ENCODE results near the gene WDR53.
"Not testable (repeated sequence)": the region's sequence is repeated elsewhere in the genome, so short reads cannot be mapped to it uniquely, and the experiment has no call there.

WDR53 gene

GRCh38 chr3:196558476-196558875 is 9.9 kb downstream of the WDR53 start:
- no peak for DNase-seq (ENCODE audit: low read depth)

DNA sequence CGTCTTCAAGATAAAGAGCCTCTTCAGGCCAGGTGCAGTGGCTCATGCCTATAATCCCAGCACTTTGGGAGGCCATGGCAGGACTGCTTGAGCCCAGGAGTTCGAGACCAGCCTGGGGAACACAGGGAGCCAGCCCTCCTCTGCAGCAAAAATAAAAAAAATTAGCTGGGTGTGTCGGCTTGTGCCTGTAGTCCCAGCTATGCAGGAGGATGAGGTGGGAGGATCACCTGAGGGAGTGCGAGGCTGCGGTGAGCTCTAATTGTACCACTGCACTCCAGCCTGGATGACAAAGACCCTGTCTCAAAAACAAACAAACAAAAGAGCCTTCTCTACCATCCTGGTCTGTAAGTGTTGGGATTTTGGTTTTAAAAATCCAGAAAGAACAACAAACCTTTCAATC is 11.1 kb downstream of the WDR53 start:
- DNase-seq (ENCODE audit: low read depth), result no peak

DNA sequence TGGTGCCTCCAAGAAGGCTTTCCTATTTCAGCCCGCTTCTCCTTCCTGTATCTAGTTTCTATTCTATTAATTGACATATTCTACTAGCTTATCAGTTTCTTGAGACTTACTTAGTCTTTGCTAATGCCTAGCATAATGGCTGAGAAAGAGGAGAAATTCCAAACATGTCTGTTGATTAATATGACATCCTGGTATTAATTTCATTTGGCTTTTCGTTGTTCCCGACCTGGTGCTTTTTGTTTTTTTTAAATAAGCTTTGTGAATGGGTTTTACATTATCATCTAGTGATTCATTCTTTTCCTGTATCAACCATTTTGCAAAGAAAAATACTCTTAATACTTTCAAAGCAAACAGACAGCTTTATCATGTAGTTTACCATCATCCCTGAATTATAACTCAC is 13.1 kb downstream of the WDR53 start:
- no peak for DNase-seq (ENCODE audit: low read depth)

DNA sequence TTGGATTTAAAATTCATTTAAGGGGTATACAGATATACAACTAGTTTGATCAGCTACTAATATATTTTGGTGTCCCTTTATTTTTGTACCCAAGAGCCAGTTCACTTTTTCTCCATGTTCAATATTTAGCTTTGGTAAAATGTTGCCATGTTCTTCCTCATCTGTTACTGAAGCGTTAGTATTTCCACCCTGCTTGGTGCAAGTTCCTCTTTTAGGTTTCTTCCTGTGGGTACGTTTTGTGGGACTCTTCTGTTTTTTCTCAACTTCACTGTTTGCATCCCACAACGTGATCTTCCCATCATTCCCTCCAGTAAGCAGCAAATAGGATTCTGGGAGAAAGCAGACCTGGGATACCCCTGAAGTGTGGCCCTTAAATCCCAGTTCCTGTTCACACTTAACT is 14.1 kb downstream of the WDR53 start:
- DNase-seq (ENCODE audit: low read depth), result no peak

- no peak for DNase-seq (ENCODE audit: low read depth)
Measured at GRCh38 chr3:196553551-196553950, 14.8 kb downstream of the WDR53 start.

DNA sequence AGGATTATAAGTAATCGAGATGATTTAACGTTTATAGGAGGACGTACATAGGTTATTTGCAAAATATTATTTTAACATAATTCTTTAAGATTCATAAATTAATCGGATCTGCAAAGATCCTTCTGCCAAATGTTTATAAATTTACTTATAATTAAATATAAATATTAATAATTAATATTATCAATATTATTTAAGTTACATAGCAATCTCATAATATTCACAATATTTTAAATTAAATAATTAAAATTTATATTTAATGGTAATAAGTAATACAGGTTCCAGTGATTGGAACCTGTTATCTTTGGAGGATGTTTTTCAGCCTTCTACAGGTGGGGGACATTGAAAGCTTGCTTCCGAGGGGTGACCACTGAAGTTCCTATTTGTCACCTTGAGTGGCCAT is 16.1 kb downstream of the WDR53 start:
- no peak for DNase-seq (ENCODE audit: low read depth)

DNA sequence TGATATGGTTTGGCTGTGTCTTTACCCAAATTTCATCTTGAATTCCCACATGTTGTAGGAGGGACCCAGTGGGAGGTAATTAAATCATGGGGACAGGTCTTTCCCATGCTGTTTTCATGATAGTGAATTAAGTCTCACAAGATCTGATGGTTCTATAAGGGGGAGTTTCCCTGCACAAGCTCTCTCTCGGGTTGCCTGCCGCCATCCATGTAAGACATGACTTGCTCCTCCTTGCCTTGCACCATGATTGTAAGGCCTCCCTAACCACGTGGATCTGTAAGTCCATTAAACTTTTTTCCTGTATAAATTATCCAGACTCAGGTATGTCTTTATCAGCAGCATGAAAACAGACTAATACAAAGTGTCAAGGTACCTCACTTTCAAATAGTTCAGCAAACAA is 18.2 kb downstream of the WDR53 start:
- not testable (repeated sequence) for DNase-seq (ENCODE audit: low read depth)

DNA sequence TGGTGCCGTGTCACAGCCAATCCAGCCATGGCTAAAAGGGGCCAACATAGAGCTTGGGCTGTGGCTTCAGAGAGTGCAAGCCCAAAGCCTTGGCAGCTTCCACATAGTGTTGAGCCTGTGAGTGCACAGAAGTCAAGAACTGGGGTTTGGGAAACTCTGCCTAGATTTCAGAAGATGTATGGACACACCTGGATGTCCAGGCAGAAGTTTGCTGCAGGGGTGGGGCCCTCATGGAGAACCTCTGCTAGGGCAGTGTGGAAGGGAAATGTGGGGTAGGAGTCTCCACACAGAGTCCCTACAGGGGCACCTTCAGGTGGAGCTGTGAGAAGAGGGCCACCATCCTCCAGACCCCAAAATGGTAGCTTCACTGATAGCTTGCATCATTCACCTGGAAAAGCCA is 19.0 kb downstream of the WDR53 start:
- DNase-seq (ENCODE audit: low read depth), result not testable (repeated sequence)

DNA sequence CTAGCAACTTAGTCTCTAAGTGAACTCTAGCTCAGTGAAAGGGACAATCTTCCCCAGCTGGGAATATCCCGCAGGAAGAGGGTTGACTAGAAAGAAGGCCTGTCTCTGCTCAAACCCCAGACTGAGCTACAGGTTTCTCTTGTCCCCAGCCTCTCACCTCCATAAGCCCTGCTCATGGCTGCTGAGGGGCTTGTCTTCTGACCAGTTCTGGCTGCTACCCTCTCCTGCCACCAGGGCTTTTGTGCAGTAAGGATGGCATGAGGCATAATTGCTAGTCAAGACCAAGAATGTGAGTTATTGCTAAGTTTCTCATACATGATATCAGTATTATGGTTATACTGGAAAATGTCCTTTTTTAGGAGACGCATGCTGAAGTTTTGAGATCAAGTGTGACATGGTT is 21.3 kb downstream of the WDR53 start:
- DNase-seq (ENCODE audit: low read depth), result no peak

GRCh38 chr3:196546537-196546936 is 21.8 kb downstream of the WDR53 start:
- no peak for DNase-seq (ENCODE audit: low read depth)

GRCh38 chr3:196544491-196544992 is 23.8 kb downstream of the WDR53 start:
- DNase-seq (ENCODE audit: low read depth), result no peak

- DNase-seq (ENCODE audit: low read depth), result no peak
Measured at GRCh38 chr3:196541684-196542445, 26.5 kb downstream of the WDR53 start.

- DNase-seq (ENCODE audit: low read depth), result peak; percentile 44
Measured at GRCh38 chr3:196537319-196537984, 30.9 kb downstream of the WDR53 start.

DNA sequence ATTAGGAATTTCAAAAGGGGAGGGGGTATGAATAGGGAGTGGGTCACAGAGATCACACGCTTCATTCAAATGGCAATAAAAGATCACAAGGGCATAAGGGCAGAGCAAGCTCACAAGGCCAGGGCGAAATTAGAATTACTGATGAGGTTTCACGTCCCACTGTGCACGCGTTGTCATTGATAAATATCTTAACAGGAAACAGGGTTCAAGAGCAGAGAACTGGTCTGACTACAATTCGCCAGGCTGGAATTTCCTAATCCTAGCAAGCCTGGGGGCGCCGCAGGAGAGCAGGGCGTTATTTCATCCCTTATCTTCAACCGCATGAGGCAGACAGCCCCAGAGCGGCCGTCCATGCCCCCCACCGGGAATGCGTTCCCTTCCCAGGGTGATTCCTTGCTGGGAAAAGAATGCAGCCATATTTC is 35.1 kb downstream of the WDR53 start:
- DNase-seq (ENCODE audit: low read depth), result no peak

GRCh38 chr3:196531418-196531817 is 36.9 kb downstream of the WDR53 start:
- no peak for DNase-seq (ENCODE audit: low read depth)

DNA sequence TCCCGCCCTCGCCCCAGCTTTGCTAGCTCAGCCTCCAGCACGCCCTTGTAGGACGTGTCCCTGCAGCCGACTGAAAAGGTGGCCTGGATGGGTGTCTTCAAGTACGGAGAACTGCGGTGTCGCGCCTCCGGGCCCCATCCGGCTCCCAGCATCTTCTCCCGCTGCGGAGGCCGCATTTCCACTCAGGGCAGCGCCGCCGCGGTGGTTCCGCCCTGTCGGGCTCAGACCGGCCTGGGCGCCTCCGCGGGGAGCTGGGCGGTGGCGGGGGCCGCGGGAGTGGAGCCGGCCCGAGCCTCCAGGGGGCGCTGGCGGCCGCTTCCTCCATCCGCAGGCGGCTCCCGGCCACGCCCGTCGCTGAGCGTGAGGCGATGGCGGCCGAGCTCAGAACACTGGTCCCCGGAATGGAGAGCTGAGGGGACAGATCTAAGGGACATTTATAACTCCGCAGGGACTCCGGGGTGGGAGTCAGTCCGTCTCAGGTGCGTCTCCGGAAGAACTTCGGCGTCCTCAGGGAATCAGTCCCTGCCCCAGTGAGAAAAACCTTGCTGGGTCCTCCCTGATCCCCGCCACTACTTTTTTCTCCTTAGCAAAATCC is 39.6 kb downstream of the WDR53 start:
- peak; percentile 63 for DNase-seq (ENCODE audit: low read depth)

DNA sequence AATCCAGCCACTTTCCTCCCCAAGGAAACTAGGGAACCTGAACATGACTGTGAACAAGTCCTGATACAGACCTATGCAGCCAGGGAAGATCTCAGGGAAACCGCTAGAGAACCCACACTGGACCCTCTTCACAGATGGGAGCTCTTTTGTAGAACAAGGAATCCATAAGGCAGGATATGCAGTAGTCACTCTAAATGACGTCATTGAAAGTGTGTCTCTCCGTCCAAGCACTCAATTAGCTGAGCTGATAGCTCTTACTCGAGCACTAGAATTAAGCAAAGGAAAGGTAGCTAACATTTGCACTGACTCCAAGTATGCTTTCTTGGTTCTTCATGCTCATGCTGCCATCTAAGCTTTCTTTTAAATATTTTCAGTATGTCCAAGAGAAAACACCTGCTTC is 43.2 kb downstream of the WDR53 start:
- no peak for DNase-seq (ENCODE audit: low read depth)

DNA sequence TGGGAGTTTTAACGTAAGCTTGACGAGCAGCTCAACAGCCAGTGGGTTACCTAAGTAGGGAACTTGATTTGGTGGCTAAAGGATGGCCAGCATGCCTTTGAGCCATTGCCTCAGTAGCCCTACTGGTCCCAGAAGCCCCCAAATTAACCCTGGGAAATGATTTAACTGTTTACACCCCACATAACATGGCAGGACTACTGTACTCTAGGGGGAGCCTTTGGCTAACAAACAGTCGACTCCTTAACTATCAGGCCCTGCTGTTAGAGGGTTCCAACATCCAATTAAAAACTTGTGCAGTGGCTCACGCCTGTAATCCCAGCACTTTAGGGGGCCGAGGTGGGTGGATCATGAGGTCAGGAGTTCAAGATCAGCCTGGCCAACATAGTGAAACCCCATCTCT is 43.8 kb downstream of the WDR53 start:
- DNase-seq (ENCODE audit: low read depth), result no peak

DNA sequence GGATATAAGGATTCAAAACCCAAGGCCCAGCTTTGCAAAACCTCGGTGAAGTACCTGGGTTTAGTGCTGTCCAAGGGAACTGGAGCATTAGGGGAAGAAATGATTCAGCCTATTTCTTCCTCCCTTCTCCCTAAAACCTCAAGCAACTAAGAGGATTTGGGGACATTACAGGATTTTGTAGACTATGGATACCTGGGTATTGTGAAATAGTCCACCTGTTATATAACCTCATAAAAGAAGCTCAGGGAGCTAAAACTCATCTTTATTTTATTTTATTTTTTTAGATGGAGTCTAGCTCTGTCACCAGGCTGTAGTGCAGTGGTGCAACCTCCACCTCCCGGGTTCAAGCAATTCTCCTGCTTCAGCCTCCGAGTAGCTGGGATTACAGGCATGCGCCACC is 44.5 kb downstream of the WDR53 start:
- DNase-seq (ENCODE audit: low read depth), result no peak

DNA sequence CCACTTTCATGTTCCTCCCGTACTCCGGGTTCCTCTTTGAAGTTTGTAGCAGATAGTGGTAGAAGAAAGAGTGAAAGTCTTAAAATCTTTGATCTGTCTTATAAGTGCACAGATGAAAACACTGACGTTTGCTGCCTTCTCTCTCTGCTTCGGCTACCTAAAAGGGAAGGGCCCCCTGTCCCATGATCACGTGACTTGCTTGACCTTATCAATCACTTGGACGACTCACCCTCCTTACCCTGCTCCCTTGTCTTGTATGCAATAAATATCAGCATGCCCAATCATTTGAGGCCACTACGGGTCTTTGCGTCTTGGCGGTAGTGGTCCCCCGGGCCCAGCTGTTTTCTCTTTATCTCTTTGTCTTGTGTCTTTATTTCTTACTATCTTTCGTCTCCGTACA is 47.1 kb downstream of the WDR53 start:
- DNase-seq (ENCODE audit: low read depth), result not testable (repeated sequence)

DNA sequence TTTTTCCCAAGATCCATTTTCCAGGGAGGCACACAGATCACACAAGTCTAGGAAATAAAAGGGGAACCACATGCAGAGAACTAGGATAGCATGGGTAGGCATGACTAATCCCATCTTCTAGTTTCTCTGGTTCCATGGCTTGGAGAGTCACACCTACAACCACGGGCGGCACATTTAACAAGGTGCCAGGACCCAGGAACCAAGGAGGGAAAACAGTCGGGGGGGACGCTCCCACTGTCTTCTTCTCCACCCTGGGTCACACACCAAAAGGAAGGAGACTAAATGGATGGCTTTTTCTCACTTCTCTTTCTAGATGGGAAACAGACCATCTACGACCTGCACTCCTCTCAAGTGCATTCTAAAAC is 48.7 kb downstream of the WDR53 start:
- no peak for DNase-seq (ENCODE audit: low read depth)

GRCh38 chr3:196518966-196519717 is 49.2 kb downstream of the WDR53 start:
- DNase-seq (ENCODE audit: low read depth), result no peak

DNA sequence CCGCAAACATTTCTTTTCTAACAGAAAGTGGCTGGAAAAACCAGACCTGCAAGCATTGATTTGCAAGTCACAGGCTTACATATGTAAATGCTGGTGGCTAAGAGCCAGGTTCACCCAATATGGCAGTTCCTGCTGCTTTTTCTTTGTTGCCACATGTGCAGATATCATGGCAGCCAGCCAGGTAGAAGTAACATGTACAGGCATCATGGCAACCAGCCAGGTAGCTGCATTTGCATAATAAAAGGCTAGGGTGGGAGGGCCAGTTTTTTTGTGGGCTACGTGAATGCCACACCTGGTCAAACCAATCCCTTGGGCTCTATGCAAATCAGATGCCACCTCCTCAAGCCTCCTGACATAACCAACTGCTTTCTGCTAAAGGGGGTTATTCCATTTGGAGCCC is 50.4 kb downstream of the WDR53 start:
- no peak for DNase-seq (ENCODE audit: low read depth)
